HL-60 (cell line): Measurements from ENCODE around the gene TMEM174.

ENCODE experiments used
- DNase-seq, 2 experiments: peaks; one replicate each; pipeline ENCODE4 v3.0.0-alpha.2; 2010 to 2020; ENCODE audit warnings: low read depth in 1 of 2, low spot score in 1 of 2
- H3K27ac ChIP-seq: fragments of 250-450 bp; sonication (Bioruptor Pico); replicated peaks from 2 replicates; pipeline ENCODE4 v1.5.1; 2020; ENCODE audit warnings: mild to moderate bottlenecking, moderate library complexity
- H3K27me3 ChIP-seq: fragments of 250-450 bp; sonication (Bioruptor Pico); 2 replicates; pipeline ENCODE4 v1.5.1; 2021; ENCODE audit warnings: mild to moderate bottlenecking, moderate library complexity; ENCODE audit not compliant: insufficient read depth, poor library complexity, severe bottlenecking
- H3K4me3 ChIP-seq: replicated peaks from 2 replicates; pipeline ENCODE4 v1.5.1; 2011; ENCODE audit warnings: mild to moderate bottlenecking, control low read depth, low read length; ENCODE audit not compliant: insufficient read depth
- GABPA ChIP-seq: IDR thresholded peaks from 2 replicates; pipeline ENCODE4 v1.6.1; 2012; ENCODE audit warnings: low read depth
- POLR2AphosphoS5 ChIP-seq: IDR thresholded peaks from 2 replicates; pipeline ENCODE4 v1.6.1; 2012; ENCODE audit warnings: low read depth
- SPI1 ChIP-seq: IDR thresholded peaks from 2 replicates; pipeline ENCODE4 v1.6.1; 2012; ENCODE audit warnings: low read depth, mild to moderate bottlenecking, borderline replicate concordance
- TF ChIP-seq, protein P1 (sequence below): IDR thresholded peaks from 2 replicates; pipeline ENCODE4 v1.6.1; 2012; ENCODE audit warnings: low read depth; ENCODE audit not compliant: insufficient replicate concordance
- TF ChIP-seq, protein P2 (sequence below): IDR thresholded peaks from one replicate; pipeline ENCODE4 v1.5.1; 2011; ENCODE audit warnings: low read length, control low read depth, inconsistent platforms; ENCODE audit not compliant: insufficient read depth

Gene TMEM174

DNA sequence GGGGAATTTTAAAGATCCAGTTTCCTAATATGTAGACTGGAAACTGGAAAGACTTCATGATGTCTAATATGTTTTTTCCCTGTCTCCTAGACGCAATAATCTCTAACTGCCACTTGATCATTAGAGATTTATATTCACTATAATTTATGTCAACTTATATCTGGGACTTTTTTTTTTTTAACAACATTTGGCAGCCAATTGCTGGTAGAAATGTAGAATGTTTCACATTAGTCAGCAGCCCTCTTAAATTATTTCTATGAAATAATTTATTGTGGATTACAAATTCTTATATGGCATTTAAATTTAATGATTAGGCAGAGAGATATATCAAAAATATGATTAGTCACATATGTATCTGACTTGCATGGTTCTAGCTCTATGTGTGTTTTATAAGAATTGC, 48.2 kb downstream of the TMEM174 start:
- Histone ChIP-seq H3K27ac (no peak overlapping the region), H3K4me3 (no peak overlapping the region), H3K27me3 (peaks cover 3% of the 10 kb centered on the region)
- no peak for DNase-seq
- TF ChIP-seq, protein P1, sequence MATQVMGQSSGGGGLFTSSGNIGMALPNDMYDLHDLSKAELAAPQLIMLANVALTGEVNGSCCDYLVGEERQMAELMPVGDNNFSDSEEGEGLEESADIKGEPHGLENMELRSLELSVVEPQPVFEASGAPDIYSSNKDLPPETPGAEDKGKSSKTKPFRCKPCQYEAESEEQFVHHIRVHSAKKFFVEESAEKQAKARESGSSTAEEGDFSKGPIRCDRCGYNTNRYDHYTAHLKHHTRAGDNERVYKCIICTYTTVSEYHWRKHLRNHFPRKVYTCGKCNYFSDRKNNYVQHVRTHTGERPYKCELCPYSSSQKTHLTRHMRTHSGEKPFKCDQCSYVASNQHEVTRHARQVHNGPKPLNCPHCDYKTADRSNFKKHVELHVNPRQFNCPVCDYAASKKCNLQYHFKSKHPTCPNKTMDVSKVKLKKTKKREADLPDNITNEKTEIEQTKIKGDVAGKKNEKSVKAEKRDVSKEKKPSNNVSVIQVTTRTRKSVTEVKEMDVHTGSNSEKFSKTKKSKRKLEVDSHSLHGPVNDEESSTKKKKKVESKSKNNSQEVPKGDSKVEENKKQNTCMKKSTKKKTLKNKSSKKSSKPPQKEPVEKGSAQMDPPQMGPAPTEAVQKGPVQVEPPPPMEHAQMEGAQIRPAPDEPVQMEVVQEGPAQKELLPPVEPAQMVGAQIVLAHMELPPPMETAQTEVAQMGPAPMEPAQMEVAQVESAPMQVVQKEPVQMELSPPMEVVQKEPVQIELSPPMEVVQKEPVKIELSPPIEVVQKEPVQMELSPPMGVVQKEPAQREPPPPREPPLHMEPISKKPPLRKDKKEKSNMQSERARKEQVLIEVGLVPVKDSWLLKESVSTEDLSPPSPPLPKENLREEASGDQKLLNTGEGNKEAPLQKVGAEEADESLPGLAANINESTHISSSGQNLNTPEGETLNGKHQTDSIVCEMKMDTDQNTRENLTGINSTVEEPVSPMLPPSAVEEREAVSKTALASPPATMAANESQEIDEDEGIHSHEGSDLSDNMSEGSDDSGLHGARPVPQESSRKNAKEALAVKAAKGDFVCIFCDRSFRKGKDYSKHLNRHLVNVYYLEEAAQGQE = no peak
- TF ChIP-seq GABPA = no peak
- no peak for TF ChIP-seq SPI1
- TF ChIP-seq POLR2AphosphoS5 = no peak
- TF ChIP-seq, protein P2, sequence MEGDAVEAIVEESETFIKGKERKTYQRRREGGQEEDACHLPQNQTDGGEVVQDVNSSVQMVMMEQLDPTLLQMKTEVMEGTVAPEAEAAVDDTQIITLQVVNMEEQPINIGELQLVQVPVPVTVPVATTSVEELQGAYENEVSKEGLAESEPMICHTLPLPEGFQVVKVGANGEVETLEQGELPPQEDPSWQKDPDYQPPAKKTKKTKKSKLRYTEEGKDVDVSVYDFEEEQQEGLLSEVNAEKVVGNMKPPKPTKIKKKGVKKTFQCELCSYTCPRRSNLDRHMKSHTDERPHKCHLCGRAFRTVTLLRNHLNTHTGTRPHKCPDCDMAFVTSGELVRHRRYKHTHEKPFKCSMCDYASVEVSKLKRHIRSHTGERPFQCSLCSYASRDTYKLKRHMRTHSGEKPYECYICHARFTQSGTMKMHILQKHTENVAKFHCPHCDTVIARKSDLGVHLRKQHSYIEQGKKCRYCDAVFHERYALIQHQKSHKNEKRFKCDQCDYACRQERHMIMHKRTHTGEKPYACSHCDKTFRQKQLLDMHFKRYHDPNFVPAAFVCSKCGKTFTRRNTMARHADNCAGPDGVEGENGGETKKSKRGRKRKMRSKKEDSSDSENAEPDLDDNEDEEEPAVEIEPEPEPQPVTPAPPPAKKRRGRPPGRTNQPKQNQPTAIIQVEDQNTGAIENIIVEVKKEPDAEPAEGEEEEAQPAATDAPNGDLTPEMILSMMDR = no peak

DNA sequence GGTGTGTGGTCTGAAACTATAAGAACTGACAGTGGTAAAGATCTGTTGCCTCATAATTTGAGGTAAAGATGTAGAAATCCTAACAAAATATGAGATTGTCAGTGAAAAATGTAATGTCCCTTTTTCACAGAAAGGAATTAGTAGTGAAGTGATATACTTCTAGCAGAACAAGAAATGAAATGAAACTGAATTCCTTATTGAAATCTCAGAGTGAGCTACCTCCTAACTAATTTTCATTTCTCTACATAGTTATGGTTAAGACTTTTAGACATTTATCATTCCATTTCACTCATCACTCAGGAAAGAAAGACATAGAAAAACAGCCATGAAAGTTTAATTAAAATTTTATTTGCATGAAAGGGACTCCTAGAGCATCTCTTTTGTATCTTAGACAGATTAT, 48.7 kb downstream of the TMEM174 start:
- H3K4me3 ChIP-seq = no peak overlapping the region
- no peaks in the 10 kb centered on the region for H3K27me3 ChIP-seq
- no peak for DNase-seq
- TF ChIP-seq, protein P2 = no peak
- TF ChIP-seq SPI1 (no peak), GABPA (no peak), POLR2AphosphoS5 (no peak)
- TF ChIP-seq, protein P1 = no peak
- H3K27ac ChIP-seq = no peak overlapping the region

DNA sequence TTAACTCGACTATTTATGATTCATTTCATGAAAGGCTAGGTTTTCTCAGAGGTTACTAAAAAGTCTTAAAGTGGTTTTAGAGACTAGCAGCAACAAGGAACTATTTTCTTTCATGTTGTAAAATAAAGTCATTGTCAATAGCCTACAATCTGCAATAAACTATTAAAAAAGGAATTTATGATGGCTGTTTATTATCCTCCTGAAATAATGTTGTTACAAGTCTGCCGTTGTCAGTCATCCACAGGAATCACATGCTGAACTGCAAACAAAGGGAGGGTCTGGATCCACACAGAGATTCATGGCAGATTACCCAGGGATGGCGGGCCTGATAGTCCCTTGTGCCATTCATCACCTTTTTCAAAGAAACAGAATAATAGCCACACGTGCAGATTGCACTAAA, 49.2 kb downstream of the TMEM174 start:
- Histone ChIP-seq H3K27ac (no peak overlapping the region), H3K27me3 (no peaks in the 10 kb centered on the region), H3K4me3 (no peak overlapping the region)
- TF ChIP-seq GABPA (no peak), POLR2AphosphoS5 (no peak), SPI1 (no peak)
- TF ChIP-seq, protein P1 = no peak
- TF ChIP-seq, protein P2 = no peak
- no peak for DNase-seq
